Stimulated activated CD8-positive, alpha-beta memory T cell treated with anti-CD3 and anti-CD28 coated beads, Interleukin-12 subunit alpha, Interleukin-12 subunit beta, amount 100 ng/mL, for 24 hours (primary cell): Measurements from ENCODE around the gene ZNF724.
"Not testable (repeated sequence)": the region's sequence is repeated elsewhere in the genome, so short reads cannot be mapped to it uniquely, and the experiment has no call there.

Experiments
- DNase-seq: peaks from one replicate; pipeline ENCODE4 v3.0.0-alpha.2; 2020; ENCODE audit errors: extremely low read depth

ZNF724 gene

DNA sequence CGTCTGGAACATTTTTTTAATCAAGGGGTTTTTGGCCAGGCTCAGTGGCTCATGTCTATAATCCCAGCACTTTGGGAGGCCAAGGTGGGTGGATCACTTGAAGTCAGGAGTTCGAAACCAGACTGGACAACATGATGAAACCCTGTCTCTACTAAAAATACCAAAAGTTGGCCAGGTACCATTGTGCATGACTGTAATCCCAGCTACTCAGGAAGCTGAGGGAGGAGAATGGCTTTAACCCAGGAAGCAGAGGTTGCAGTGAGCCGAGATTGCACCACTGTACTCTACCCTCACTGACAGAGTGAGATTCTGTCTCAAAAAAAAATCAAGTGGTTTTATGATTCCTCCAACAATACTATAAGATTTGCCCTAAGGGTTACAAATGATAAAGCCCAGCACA, 3.1 kb upstream of the ZNF724 start:
- DNase-seq: not testable (repeated sequence)

GRCh38 chr19:23241419-23241818, 8.8 kb downstream of the ZNF724 start:
- no peak for DNase-seq

DNA sequence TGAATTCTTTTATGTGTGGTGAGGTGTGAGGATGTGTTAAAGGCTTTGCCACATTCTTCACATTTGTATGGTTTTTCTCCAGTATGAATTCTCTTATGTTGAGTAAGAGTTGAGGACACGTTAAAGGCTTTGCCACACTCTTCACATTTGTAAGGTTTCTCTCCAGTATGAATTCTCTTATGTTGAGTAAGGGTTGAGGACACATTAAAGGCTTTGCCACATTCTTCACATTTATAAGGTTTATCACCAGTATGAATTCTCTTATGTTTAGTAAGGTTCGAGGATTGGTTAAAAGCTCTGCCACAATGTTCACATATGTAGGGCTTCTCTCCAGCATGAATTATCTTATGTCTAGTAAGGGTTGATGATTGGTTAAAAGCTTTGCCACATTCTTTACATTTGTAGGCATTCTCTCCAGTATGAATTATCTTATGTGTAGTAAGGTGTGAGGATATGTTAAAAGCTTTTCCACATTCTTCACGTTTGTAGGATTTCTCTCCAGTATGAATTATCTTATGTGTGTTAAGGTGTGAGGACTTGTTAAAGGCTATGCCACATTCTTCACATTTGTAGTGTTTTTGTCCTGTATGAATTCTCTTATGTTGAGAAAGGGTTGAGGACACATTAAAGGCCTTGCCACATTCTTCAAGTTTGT, 27.1 kb downstream of the ZNF724 start:
- DNase-seq: no peak

DNA sequence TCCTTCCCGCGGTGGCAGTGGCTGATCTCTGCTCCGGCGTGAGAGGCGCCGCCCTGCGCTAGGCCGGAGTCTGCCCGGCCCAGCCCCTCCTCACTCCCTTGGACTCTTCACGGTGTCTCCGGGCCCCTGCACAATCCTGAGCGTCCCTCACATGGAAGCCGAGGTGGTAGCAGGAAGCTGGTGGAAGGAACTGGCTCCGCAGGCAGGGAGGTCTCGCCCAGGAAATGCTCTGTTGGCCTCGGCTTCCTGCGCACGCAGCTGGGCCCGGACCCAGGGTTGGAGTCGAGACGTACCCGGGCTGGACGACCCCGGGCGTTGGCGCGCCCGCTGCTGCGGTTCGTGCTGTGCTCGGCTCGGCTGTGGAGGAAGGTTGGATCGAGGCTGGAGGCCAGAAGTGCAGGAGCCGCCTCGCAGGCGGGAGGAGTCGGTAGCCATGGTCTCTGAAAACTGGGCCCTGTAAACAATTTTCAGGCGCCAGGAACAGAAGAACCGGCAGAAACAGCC, 46.3 kb downstream of the ZNF724 start:
- DNase-seq: no peak

DNA sequence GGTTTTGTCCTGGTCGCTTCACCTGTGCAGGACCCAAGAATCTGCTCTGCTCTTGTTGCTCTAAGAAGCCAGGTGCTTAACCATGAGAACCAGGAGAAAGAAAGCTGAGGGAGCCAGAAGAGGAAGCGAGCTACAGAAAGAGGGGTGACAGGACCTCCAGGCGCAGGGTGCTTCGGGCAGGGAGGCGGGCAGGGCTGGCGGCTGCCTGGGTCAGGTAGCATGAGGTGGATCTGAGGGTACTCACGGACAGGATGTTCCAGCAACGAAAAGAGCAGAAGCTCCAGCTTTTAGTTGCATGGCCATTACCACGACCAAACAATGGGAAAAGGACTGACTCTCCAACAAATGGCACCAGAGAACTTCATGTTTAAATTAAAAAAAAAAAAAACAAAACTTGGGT, 59.9 kb downstream of the ZNF724 start:
- DNase-seq: no peak

- no peak for DNase-seq
These were observed 66.9 kb downstream of the ZNF724 start for GRCh38 chr19:23183251-23183650.
